ENCODE data around the gene PLXNA2. TPM values are rescaled to one million over a fixed set of nuclear protein-coding genes. Genes with fewer than 3 reads are reported as not detected.

Gene PLXNA2
- total and polyA plus RNA-seq, 2 of the 13 experiments (the other 11 are each of a cell fraction or from before 2014, with no cell fraction given): 1.1 to 2.1 TPM

- TF ChIP-seq SOX5 (CRISPR knock-in tag; IDR thresholded peaks at IDR 0.05; ENCODE audit: borderline replicate concordance): peak; percentile 77; the same call in 1 of the 2 replicates
- TF ChIP-seq SOX13 (IDR thresholded peaks at IDR 0.05): peak; percentile 44; the same call in 1 of the 2 replicates
- TF ChIP-seq SOX13 (CRISPR knock-in tag; conservative IDR thresholded peaks at IDR 0.05 in 1 of 2, IDR thresholded peaks at IDR 0.05 in 1 of 2): peak in 1 of 2 experiments; percentile 88; a peak in 2 of 4 replicates
- no peak for TF ChIP-seq UBTF (CRISPR knock-in tag; IDR thresholded peaks at IDR 0.05)
- TF ChIP-seq KDM1A (CRISPR knock-in tag; IDR thresholded peaks at IDR 0.05): peak; percentile 56; the same call in 1 of the 2 replicates
- peak; percentile 78 for TF ChIP-seq ZNF609 (CRISPR knock-in tag; IDR thresholded peaks at IDR 0.05; ENCODE audit: borderline replicate concordance)
- TF ChIP-seq ETS1 (CRISPR knock-in tag; IDR thresholded peaks at IDR 0.05): no peak
- TF ChIP-seq ZNF33B (CRISPR knock-in tag; IDR thresholded peaks at IDR 0.05): no peak
- TF ChIP-seq GMEB1 (CRISPR knock-in tag; IDR thresholded peaks at IDR 0.05; ENCODE audit: borderline replicate concordance): peak; percentile 34; the same call in 1 of the 2 replicates
- peak; percentile 37; the same call in 1 of the 2 replicates for TF ChIP-seq FOXK1 (CRISPR knock-in tag; IDR thresholded peaks at IDR 0.05; ENCODE audit: borderline replicate concordance, low read depth)
- no peak for TF ChIP-seq CAMTA2 (CRISPR knock-in tag; IDR thresholded peaks at IDR 0.05; ENCODE audit: borderline replicate concordance)
- TF ChIP-seq NCOA2 (CRISPR knock-in tag; IDR thresholded peaks at IDR 0.05): peak; percentile 83
- peak; percentile 66; the same call in 1 of the 2 replicates for TF ChIP-seq ZNF264 (CRISPR knock-in tag; IDR thresholded peaks at IDR 0.05)
- peak; percentile 68; the same call in 1 of the 2 replicates for TF ChIP-seq KDM6A (CRISPR knock-in tag; IDR thresholded peaks at IDR 0.05; ENCODE audit: low read depth)
- no peak for TF ChIP-seq IRX3 (CRISPR knock-in tag; IDR thresholded peaks at IDR 0.05; ENCODE audit: borderline replicate concordance, low read depth)
- TF ChIP-seq POGK (CRISPR knock-in tag; conservative IDR thresholded peaks at IDR 0.05): peak; percentile 5; the same call in 1 of the 2 replicates
Measured at GRCh38 chr1:208171616-208172422, 72.4 kb downstream of the PLXNA2 start (continued).

All from HepG2 (cell line).